ENCODE data around the gene SEC24A.

DNA sequence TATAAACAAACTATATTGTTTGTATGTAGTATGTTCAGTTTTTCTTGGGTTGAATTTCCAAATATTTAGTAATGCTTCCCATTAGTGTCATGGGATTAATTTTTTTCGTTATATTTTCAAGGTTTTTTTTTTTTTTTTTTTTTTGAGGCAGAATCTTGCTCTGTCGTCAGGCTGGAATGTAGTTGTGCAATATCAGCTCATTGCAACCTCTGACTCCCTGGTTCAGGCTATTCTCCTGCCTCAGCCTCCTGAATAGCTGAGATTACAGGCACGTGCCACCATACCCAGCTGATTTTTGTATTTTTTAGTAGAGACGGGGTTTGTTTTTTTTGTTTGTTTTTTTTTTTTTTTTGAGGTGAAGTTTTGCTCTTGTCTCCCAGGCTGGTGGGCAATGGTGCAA is 120.6 kb downstream of the SEC24A start:
- TF ChIP-seq, protein P1, sequence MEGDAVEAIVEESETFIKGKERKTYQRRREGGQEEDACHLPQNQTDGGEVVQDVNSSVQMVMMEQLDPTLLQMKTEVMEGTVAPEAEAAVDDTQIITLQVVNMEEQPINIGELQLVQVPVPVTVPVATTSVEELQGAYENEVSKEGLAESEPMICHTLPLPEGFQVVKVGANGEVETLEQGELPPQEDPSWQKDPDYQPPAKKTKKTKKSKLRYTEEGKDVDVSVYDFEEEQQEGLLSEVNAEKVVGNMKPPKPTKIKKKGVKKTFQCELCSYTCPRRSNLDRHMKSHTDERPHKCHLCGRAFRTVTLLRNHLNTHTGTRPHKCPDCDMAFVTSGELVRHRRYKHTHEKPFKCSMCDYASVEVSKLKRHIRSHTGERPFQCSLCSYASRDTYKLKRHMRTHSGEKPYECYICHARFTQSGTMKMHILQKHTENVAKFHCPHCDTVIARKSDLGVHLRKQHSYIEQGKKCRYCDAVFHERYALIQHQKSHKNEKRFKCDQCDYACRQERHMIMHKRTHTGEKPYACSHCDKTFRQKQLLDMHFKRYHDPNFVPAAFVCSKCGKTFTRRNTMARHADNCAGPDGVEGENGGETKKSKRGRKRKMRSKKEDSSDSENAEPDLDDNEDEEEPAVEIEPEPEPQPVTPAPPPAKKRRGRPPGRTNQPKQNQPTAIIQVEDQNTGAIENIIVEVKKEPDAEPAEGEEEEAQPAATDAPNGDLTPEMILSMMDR (IDR thresholded peaks at IDR 0.05), result no peak
- no peak for TF ChIP-seq POLR2A (IDR thresholded peaks at IDR 0.05)

Data from thyroid gland (tissue), 4 donors.